Measurements from ENCODE around the gene PRKAR2B. TPM values are rescaled to one million over a fixed set of nuclear protein-coding genes. Genes with fewer than 3 reads are reported as not detected.
A peak's percentile ranks its signal among the peaks of the same experiment; 100 is the strongest.
"Not testable (repeated sequence)": the region's sequence is repeated elsewhere in the genome, so short reads cannot be mapped to it uniquely, and the experiment has no call there.

PRKAR2B gene
- total RNA-seq, 1 donor from 2014 or later = 36.1 TPM

DNA sequence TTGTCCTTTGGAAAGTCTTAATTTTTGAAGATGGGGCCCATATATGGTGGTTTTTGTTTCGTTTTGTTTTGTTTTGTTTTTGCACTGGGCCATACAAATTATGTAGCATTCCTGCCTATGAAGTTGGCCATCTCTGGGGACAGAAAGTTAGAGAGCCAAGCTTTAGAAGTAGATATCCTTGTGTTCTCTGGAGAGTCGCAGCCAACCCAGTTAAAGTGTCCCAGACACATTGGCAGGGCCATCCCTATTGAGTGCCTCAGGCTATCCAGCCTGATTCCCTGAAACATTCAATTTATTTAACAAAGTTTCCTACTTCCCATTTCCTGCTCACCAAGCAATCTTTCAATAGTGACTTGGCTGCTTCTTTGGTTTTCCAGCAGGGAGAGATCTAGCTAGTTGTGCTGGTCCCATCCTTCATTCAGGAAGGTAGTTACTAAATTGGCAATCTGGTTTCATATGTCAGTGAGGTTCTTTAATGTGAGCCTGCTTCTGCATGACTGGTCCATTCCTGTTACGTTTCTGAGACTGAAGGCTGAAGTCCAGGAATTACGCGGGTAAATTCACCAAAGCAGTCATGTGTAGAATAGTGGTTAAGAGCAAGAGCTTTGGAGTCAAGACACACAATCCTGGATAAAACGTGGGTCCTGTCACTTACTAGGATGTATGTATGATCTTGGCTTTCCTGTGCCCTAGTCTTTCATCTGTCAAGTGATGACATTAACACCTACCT lies 75.0 kb downstream of the PRKAR2B start:
- no peak for DNase-seq

DNA sequence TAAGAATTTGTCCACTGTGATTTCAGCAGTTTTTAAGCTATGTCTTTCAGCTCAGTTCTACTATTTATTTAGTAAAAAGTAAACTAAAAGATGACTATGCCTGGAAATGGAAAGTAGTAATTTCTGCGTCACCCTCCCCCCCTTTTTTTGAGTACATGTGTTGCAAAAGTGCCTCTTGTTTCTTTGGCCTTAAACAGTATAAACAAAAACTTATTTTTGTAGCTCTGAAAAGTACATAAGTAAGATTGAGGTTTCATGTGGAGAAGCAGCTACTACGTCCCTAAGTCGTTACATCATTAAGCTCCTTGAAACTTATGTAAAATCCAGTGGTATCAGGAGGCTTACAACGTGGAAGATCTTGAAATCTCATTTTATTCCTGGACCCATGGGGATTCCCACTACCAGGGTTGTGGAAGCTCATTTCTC lies 78.0 kb downstream of the PRKAR2B start:
- DNase-seq = no peak

DNA sequence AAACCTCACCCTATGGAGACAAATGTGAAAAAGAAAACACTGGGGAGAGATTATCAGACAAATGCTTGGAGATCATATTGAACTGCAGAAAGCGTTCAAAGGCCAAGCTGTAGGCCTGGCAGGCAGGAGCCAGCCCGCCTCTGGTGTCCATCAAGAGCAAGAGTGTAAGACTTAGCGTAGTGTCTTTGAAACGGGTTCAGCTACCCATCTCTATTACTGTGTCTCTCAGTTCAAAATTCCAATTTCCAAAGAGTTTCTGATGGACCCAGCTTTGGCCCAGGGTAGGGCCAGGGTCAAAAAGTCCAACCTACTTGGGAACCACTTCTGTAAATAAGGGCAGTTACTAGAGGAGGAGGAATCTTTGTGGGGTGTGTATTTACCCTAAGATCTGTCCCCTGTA lies 78.9 kb downstream of the PRKAR2B start:
- no peak for DNase-seq

DNA sequence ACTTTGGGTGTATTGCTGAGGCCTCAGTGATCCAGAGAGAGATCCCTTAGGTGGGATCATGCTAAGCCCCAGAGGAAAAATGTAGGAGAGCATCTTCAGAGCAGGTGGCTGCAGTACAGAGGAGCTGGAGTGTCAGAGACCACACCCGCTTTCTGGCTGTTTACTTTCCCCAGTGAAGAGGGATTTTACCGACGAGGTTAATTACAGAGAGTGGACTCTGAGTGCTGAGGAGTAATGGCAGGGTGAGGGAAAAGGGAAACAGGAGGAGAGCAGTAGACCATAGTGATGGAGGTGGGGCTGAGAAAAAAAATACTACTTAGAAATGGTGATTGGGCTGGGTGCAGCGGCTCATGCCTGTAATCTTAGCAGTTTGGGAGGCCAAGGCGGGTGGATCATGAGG lies 81.0 kb downstream of the PRKAR2B start:
- DNase-seq = no peak

DNA sequence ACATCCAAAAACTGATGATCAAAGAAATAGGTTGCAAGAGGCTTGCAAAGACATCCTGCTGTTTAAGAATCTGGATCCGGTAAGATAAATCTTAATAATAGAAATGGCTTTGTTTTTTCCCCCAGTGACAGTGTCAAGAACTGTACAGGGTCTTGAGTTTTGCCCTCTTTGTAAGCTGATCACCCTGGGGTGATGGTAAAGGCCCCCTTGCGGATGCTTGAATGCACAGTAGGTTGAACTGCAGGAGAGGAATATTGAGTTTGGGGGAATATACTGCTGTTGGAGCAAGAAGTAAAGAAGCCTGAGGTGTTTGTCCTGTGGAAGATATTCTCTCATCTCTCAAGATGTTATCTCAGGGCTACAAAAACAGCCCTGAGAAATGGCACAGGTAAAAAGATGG lies 83.7 kb downstream of the PRKAR2B start:
- no peak for DNase-seq

DNA sequence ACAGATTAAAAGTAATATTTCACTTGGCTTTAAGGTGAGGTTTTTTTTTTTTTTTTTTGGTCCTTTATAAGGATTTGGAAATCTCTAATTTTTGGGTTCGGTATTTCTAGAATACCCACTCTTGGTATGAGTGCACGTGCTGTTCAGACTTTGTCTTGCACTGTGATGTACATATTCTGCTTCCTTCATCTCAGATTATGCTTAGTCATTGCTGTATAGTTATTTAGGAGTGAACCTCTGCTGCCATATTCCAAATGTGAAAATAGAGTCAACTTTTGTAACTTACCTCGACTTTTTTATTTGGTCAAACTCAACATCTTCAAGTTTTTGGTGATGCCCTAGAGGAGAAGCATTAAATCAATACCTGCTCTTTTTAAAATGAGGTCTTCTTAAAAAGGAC lies 84.2 kb downstream of the PRKAR2B start:
- DNase-seq = no peak

DNA sequence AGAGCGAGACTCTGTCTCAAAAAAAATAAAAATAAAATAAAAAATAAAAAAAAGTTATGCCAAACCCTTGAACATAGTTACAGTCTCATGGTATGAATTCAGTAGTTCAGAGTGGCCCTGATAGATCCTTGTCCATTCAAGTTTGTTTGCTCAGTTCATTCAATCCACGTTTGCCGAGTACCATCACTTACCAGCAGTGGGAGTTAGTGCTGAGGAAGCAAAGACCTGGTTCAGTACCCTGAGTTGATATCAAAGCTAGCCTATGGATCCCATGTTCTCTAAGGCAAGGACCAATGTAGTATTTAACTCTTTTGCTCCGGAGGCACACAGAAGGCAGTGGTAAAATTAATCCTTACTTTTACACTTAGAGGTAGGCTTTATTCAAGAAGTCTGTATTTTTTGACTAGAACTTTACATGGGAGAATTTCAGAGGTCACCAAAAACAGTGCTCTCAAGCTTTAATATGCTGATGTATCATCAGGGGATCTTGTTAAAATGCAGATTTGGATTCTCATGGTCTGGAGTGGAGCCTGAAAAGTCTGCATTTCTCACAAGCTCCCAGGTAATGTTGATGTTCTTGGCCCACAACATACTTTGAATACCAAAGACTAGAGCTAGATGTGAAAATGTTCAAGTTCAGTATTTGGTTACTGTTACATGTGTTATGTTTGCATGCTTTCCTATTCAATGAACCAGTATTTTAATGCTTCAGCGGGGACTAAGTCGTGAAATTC lies 86.1 kb downstream of the PRKAR2B start:
- DNase-seq = no peak

DNA sequence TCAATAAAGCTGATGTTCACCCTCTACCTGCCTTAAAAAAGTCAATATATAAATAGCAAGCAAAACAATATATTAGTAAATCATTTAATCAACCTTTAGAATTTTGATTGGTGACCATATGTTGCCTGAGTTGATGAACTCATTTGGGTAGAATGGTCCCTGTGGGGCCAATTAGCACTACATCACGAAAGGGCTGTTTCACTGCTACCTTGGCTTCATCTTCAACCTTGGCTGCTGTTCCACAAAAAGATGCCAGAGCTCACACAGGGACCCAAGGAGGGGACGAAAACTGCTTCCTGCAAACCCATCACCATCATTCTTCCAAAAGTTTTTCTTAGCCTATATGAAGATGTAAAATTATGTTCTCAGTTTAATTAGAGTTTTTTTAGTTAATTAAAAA lies 88.9 kb downstream of the PRKAR2B start:
- no peak for DNase-seq

DNA sequence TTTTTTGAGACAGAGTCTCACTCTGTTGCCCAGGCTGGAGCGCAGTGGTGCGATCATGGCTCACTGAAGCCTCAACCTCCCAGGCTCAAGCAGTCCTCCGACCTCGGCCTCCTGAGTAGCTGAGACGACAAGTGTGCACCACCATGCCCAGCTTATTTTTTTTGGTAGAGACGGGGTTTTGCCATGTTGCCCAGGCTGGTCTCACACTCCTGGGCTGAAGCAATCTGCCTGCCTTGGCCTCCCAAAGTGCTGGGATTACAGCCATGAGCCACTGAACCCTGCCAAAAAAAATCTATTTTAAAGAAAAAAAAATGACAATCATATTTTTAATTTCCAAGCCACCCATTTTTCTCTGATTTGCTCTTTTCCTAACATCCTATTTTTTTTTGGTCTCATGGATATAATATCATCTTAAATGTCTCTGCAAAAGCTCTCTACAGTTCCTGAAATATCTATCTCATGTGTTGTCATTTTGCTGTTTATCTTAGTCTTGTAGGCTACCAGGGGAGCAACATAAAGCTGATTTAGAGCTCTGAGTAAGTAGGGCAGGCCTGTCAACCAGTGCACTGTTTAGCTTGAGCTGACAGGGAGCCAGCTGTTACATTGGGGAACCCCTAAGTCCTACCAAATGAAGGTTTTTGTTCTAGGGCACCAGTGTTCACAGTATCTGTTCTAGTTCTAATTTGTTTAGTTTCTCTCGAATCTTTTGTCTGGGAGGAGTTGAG lies 94.4 kb downstream of the PRKAR2B start:
- no peak for DNase-seq

DNA sequence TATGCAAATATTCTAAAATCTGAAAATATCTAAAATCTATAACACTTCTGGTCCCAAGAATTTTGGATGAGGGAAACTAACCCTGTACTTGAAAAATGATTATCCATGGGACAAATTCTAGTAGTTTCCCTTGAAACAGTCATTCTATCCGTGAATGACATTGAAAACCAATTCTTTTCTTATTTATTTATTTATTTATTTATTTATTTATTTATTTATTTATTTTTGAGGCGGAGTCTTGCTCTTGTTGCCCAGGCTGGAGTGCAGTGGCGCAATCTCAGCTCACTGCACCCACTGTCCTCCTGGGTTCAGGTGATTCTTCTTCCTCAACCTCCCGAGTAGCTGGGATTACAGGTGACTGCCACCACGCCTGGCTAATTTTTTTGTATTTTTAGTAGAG lies 99.4 kb downstream of the PRKAR2B start:
- DNase-seq = not testable (repeated sequence)

DNA sequence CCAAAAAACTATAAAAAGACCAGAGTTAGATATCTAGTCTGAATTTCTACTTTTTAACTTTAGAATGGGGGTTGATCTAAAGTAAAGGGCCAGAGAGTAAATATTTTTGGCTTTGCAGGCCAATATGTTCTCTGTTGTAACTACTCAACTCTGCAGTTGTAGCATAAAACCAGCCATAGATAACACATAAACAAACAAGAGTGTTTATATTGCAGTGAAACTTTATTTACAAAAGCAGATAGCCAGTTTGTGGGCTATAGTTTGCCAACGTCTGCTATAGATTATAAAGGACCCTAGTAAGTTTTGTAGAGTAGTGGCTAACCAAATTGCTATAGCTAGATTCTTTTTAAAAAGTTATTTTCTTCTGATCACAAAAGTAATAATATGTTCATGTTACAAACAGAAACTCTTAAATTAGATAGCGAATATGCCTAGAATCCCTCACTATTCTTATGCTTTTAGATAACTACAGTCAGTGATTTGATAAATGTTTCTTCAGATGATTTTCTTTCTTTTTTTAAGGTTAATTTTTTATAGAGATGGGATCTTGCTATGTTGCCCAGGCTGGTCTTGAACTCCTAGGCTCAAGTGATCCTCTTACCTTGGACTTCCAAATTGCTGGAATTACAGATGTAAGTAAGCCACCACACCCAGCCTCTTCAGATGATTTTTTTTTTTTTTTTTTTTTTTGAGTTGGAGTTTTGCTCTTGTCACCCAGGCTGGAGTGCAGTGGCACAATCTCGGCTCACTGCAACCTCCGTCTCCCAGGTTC lies 100.7 kb downstream of the PRKAR2B start:
- no peak for DNase-seq

DNA sequence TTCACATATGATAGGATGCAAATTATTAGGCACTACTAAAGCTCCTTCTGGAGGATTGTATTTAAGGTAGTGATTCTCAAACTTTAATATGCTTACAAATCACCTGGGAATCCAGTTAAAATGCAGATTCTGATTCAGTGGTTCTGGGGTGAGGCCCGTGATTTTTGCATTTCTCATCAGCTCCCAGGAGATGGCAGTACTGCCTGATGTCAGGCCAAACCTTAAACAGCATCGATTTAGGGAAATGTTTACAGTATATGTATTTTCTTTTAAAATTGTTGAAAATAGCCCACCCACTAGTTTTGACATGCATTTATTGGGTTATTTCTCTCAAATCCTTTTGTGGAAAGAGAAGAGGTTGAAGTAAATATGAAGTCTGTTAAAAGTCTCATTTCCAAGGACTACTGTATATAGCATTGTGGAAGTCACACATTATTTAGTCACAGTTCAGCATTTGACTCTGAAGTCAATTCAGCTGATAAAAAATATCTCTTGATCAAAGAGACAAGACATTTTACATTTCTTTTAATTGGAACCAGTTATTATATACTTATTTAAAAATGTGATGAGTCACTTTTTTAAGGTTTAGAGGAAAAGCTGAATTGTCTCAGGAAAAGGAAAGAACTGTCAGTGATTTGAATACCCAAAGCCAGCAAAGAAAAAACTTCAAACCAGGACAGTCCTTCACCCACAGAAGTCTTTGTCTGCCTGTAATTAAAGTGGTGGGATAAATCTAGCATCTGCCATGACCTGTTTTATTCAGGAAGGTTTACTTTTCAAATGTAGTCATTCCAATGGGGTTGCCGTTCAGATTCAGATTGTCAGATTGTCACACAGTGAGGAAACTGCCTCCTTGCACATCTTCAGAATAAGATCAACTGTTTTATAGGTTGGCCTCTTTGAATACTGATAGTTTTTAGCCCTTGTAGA lies 103.2 kb downstream of the PRKAR2B start:
- peak; percentile 17 for DNase-seq

DNA sequence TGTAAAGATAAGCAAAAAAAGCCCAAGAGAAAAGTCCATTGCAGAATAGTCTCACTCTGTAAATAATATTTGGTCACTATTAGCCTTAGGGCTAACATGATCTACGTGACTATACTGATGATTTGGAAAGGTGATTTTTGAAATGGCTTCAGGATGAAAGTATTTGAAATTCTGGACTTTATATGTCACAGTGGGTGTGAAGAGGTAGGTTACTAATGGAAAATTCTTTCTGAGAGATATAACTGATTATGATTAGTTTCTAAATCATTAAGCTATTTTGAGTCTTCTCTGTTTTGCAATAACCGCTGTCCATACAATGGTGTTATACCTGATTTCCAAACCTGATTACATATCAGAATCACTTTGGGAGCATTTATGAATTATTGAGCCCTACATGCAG lies 104.2 kb downstream of the PRKAR2B start:
- DNase-seq = no peak

DNA sequence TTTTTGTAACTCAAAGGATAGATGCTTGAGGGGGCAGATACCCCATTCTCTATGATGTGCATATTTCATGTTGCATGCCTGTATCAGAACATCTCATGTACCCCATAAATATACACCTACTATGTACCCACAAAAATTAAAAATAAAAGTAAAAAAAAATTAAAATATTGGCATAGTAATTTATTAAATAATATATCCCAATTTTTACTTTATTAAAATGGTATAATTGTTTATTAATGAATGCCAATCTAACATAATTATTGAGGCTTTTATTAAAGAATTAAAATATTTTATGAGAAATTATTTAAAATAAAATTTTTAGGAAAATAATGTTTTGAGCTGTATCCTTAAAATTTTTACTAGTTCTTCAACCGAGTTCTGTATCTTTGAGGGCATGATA lies 105.4 kb downstream of the PRKAR2B start:
- DNase-seq = no peak

DNA sequence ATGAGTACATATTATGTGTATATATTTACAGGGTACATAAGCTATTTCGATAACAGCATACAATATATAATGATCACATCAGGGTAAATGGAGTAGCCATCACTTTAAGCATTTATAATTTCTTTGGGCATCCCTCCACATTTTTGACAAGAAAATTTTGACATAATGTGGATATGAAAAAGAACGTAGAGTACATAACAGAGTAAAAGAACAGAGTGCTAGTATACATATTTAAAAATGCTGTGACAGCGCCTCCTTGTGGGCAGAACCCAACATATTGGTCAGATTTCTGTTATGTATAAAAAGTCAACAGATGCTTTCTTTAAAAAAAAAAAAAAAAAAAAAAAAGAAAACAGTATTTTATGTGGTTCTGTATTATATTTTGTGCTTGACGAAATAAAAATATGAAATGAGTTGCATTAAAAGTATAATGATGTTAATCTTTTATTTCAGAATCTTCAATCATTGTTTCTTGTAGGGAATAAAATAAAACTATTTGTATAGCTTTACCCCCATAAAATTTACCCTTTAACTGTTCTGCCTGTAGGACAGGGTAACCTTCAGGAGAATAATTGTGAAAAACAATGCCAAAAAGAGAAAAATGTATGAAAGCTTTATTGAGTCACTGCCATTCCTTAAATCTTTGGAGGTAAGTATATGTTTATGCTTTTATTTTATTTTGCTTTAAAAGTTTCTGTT lies 106.0 kb downstream of the PRKAR2B start:
- peak; percentile 39 for DNase-seq

DNA sequence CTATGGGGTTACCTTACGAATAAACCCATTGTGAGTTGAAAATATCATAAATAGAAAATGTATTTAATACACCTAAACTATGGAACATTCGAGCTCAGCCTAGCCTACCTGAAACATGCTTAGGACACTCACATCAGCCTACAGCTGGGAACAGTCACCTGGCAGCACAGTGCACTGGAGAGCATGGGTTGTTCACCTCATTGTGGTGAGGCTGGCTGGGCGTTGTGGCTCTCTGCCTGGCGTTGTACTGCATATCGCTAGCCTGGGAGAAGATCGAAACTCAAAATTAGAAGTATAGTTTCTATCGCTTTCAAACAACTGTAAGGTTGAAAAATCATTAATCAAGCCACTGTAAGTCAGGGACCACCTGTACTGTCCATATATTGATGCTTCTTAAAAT lies 107.0 kb downstream of the PRKAR2B start:
- no peak for DNase-seq

DNA sequence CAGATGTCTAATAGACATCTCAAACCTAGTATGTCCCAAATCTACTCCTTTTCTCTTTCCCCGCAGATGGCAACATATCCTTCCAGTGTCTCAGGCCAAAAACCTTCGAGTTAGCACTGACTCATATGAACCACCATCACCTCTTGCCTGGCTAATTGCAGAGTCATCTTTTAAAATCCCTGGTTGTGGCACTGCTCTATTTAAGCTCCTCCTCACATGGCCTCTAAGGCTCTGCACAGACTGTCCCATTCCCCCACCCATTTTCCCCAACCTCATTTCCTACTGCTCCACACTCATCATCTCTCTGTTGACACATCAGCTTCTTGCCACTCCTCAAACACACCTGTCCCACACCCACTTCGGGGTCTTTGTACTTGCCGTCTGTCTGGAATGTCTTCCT lies 107.5 kb downstream of the PRKAR2B start:
- DNase-seq = no peak

DNA sequence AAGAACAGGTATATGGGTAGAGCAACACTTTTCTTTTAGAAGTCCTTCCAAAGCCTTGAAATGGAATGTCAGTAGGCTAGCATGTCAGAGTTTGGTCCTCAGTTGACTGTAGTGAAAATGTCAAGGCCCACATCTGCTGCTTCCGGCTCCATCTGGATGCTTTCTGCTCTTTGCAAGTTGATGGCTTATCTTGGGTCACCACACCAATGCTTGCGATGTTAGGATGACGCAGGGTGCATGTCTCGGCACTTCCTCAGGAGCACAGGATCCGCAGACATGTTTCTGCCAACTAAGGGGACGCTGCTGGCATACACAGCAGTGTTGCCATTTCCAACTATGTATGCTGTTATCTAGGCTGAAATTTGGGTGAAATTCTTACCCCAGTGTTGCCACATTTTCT lies 110.3 kb downstream of the PRKAR2B start:
- DNase-seq = no peak

DNA sequence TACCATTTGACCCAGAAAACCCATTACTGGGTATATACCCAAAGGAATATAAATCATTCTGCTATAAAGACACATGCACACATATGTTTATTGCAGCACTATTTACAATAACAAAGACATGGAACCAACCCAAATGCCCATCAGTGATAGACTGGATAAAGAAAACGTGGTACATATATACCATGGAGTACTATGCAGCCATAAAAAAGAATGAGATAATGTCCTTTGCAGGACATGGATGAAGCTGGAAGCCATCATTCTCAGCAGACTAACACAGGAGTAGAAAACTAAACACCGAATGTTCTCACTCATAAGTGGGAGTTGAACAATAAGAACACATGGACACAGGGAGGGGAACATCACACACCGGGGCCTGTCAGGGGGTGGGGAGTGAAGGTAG lies 111.2 kb downstream of the PRKAR2B start:
- DNase-seq = not testable (repeated sequence)

DNA sequence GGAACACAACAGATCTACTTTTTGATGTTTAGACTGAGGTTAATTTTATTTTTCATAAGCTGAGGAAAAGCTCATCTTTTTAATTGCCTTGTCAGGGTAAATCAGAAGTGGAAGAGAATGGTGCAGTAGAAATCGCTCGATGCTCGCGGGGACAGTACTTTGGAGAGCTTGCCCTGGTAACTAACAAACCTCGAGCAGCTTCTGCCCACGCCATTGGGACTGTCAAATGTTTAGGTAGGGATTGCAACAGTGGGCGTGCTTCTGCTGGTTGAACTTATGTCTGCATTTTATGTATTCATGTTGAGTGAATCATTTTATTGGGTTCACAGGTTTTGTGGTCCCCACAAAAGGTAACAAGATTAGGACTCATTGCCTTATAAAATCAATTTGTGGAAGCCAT lies 112.6 kb downstream of the PRKAR2B start:
- DNase-seq = no peak

DNA sequence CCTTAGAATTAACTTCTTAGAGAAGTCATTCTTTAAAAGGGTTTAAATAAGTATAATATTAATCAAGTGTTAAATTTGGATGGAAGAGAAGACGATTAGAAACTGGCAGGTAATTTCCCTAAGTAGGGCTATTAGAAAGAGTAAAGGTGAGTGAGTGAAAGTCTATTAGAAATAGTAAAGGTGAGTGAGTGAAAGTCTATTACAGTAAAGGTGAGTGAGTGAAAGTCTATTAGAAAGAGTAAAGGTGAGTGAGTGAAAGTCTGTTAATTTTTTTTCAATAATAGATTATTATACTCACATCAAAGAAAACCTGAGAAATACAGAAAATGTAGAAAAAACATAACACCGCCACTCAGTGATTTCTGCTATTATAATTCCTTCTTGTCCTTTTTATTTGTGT lies 113.5 kb downstream of the PRKAR2B start:
- DNase-seq = no peak

Data from skin of body (tissue), 2 donors.